KBM-7 (cell line): Measurements from ENCODE around the gene ARMC3.
A peak's percentile ranks its signal among the peaks of the same experiment; 100 is the strongest.
"Not testable (repeated sequence)": the region's sequence is repeated elsewhere in the genome, so short reads cannot be mapped to it uniquely, and the experiment has no call there.

Source experiments
- DNase-seq: peaks from one replicate; pipeline ENCODE4 v3.0.0-alpha.2; 2015
- in situ Hi-C: fragments of 300-500 bp; cut with MboI; formaldehyde crosslinking; loops from 2 replicates; pipeline ENCODE4 v1.14.3; 2020; ENCODE audit warnings: low sequenced_read_pairs, low pct_unique_long_range_greater_than_20kb, mixed read lengths

ARMC3 gene

GRCh38 chr10:23065181-23065948 lies 137.5 kb downstream of the ARMC3 start:
- no peak for DNase-seq
- in situ Hi-C loops, result no loop called here

- in situ Hi-C loops, result no loop called here
Observed at GRCh38 chr10:23067337-23067736, 139.5 kb downstream of the ARMC3 start.

GRCh38 chr10:23067939-23068775 lies 140.3 kb downstream of the ARMC3 start:
- DNase-seq, result peak; percentile 83
- in situ Hi-C loops, result no loop called here

More at GRCh38 chr10:23067337-23067736, 139.5 kb downstream of the ARMC3 start:
- DNase-seq, result no peak

- in situ Hi-C loops, result no loop called here
Observed at GRCh38 chr10:23069019-23069815, 141.4 kb downstream of the ARMC3 start.

GRCh38 chr10:23070092-23070912 lies 142.4 kb downstream of the ARMC3 start:
- in situ Hi-C loops, DNase-seq: not testable (repeated sequence)

More at GRCh38 chr10:23069019-23069815, 141.4 kb downstream of the ARMC3 start:
- no peak for DNase-seq

- in situ Hi-C loops, result no loop called here
- DNase-seq, result no peak
Observed at GRCh38 chr10:23070913-23071218, 143.0 kb downstream of the ARMC3 start.

- DNase-seq, in situ Hi-C loops: not testable (repeated sequence)
Observed at GRCh38 chr10:23072593-23072992, 144.7 kb downstream of the ARMC3 start.

- DNase-seq, result no peak
- in situ Hi-C loops, result no loop called here
Observed at GRCh38 chr10:23073527-23073926, 145.7 kb downstream of the ARMC3 start.

GRCh38 chr10:23075672-23076071 lies 147.8 kb downstream of the ARMC3 start:
- no peak for DNase-seq
- in situ Hi-C loops, result no loop called here

- no peak for DNase-seq
- in situ Hi-C loops, result no loop called here
Observed at GRCh38 chr10:23078114-23078513, 150.3 kb downstream of the ARMC3 start.

- in situ Hi-C loops, result no loop called here
- no peak for DNase-seq
Observed at GRCh38 chr10:23079700-23080099, 151.8 kb downstream of the ARMC3 start.

- in situ Hi-C loops, result no loop called here
- DNase-seq, result no peak
Observed at GRCh38 chr10:23080262-23080661, 152.4 kb downstream of the ARMC3 start.

- in situ Hi-C loops, result no loop called here
- no peak for DNase-seq
Observed at GRCh38 chr10:23081221-23081750, 153.4 kb downstream of the ARMC3 start.

- in situ Hi-C loops, result no loop called here
- DNase-seq, result no peak
Observed at GRCh38 chr10:23081891-23082290, 154.0 kb downstream of the ARMC3 start.
